MM.1S (cell line): ENCODE results near the gene CCDC194.
A peak's percentile ranks its signal among the peaks of the same experiment; 100 is the strongest.

Experiments
- DNase-seq: peaks from one replicate; pipeline ENCODE4 v3.0.0-alpha.2; 2015
- H2AFZ ChIP-seq: fragments of 300-600 bp; sonication (generic); 2 replicates; pipeline ENCODE4 v1.6.0; 2016; ENCODE audit warnings: antibody characterized with exemption, low read length
- H3F3A ChIP-seq: fragments of 300-600 bp; sonication (generic); 2 replicates; pipeline ENCODE4 v1.6.1; 2016; ENCODE audit warnings: mild to moderate bottlenecking, antibody characterized with exemption, low read length, moderate library complexity, mixed read lengths; ENCODE audit not compliant: insufficient read depth
- H3K27ac ChIP-seq: fragments of 300-600 bp; sonication (generic); 2 replicates; pipeline ENCODE4 v1.5.1; 2016; ENCODE audit warnings: mild to moderate bottlenecking, low read length
- H3K27me3 ChIP-seq: fragments of 300-600 bp; sonication (generic); replicated peaks from 2 replicates; pipeline ENCODE4 v1.6.0; 2016; ENCODE audit warnings: low read length; ENCODE audit not compliant: insufficient read depth
- H3K36me3 ChIP-seq: fragments of 300-600 bp; sonication (generic); replicated peaks from 2 replicates; pipeline ENCODE4 v1.6.1; 2016; ENCODE audit warnings: mild to moderate bottlenecking, low read length, mixed read lengths; ENCODE audit not compliant: insufficient read depth
- H3K4me1 ChIP-seq: fragments of 300-600 bp; sonication (generic); 2 replicates; pipeline ENCODE4 v1.6.1; 2016; ENCODE audit warnings: low read length, mixed read lengths
- H3K4me2 ChIP-seq: fragments of 300-600 bp; sonication (generic); 2 replicates; pipeline ENCODE4 v1.6.0; 2016; ENCODE audit warnings: low read depth, low read length
- H3K4me3 ChIP-seq: fragments of 300-600 bp; sonication (generic); 2 replicates; pipeline ENCODE4 v1.5.1; 2016; ENCODE audit warnings: low read length, mixed read lengths
- H3K79me2 ChIP-seq: fragments of 300-600 bp; sonication (generic); 2 replicates; pipeline ENCODE4 v1.6.1; 2016; ENCODE audit warnings: mixed run types, low read length, mixed read lengths
- H3K9ac ChIP-seq: fragments of 300-600 bp; sonication (generic); 2 replicates; pipeline ENCODE4 v1.6.1; 2016; ENCODE audit warnings: low read length, mixed read lengths
- H3K9me2 ChIP-seq: fragments of 300-600 bp; sonication (generic); replicated peaks from 2 replicates; pipeline ENCODE4 v1.6.1; 2016; ENCODE audit warnings: mild to moderate bottlenecking, low read length, mixed read lengths; ENCODE audit not compliant: insufficient read depth
- H3K9me3 ChIP-seq: fragments of 300-600 bp; sonication (generic); replicated peaks from 2 replicates; pipeline ENCODE4 v1.6.1; 2016; ENCODE audit warnings: mild to moderate bottlenecking, low read length, mixed read lengths; ENCODE audit not compliant: insufficient read depth
- H4K20me1 ChIP-seq: fragments of 300-600 bp; sonication (generic); 2 replicates; pipeline ENCODE4 v1.6.1; 2016; ENCODE audit warnings: mild to moderate bottlenecking, low read length, moderate library complexity, mixed read lengths; ENCODE audit not compliant: insufficient read depth
- CTCF ChIP-seq: fragments of 300-600 bp; sonication (generic); IDR thresholded peaks from 2 replicates; pipeline ENCODE4 v1.5.1; 2016; ENCODE audit warnings: antibody characterized with exemption, low read length, mixed read lengths
- EZH2 ChIP-seq: fragments of 300-600 bp; sonication (generic); optimal IDR thresholded peaks from 2 replicates; pipeline ENCODE3; 2017; ENCODE audit warnings: low read depth, mild to moderate bottlenecking, antibody characterized with exemption, low read length, mixed read lengths
- EZH2phosphoT487 ChIP-seq: fragments of 300-600 bp; sonication (generic); IDR thresholded peaks from 2 replicates; pipeline ENCODE4 v1.6.1; 2018; ENCODE audit warnings: antibody characterized with exemption, low read length

The CCDC194 gene

GRCh38 chr19:17393914-17394313 is at the start of gene CCDC194:
Gene CCDC194 (minus strand): TSS chr19:17394196. CDS start chr19:17394158, 38 bp downstream.
- Histone ChIP-seq H3K36me3 (no peaks in the 10 kb centered on the region), H3K4me2 (no peak within 1 kb of the TSS), H4K20me1 (no peaks in the 10 kb centered on the region), H3K4me1 (peaks cover 7% of the 10 kb centered on the region; the same call in 1 of the 2 replicates), H3K27me3 (peaks cover 13% of the 10 kb centered on the region), H3K79me2 (no peaks in the 10 kb centered on the region), H3K27ac (no peak within 1 kb of the TSS), H2AFZ (no peak within 1 kb of the TSS), H3K4me3 (no peak within 1 kb of the TSS), H3K9ac (no peak within 1 kb of the TSS), H3F3A (peaks cover 28% of the 10 kb centered on the region), H3K9me2 (no peaks in the 10 kb centered on the region), H3K9me3 (no peaks in the 10 kb centered on the region)
- TF ChIP-seq CTCF, result no peak
- no peak for TF ChIP-seq EZH2phosphoT487
- TF ChIP-seq EZH2, result no peak
- DNase-seq, result no peak

- no peak for DNase-seq
- no peak overlapping the region for H3K4me3 ChIP-seq
- H3K9ac ChIP-seq, result no peak overlapping the region
- no peaks in the 10 kb centered on the region for H3K36me3 ChIP-seq
- no peaks in the 10 kb centered on the region for H3K9me3 ChIP-seq
- H3K79me2 ChIP-seq, result no peaks in the 10 kb centered on the region
- no peak overlapping the region for H3K4me2 ChIP-seq
- H3K27me3 ChIP-seq, result peaks cover 48% of the 10 kb centered on the region
- H4K20me1 ChIP-seq, result no peaks in the 10 kb centered on the region
- no peaks in the 10 kb centered on the region for H3K4me1 ChIP-seq
- H3K27ac ChIP-seq, result no peak overlapping the region
- H3F3A ChIP-seq, result no peaks in the 10 kb centered on the region
- no peak for TF ChIP-seq EZH2phosphoT487
- TF ChIP-seq CTCF, result peak; percentile 30
- no peaks in the 10 kb centered on the region for H3K9me2 ChIP-seq
- no peak overlapping the region for H2AFZ ChIP-seq
These were observed 47.4 kb upstream of the CCDC194 start for GRCh38 chr19:17441241-17442021.

GRCh38 chr19:17436874-17437267 is 42.9 kb upstream of the CCDC194 start:
- Histone ChIP-seq H3K4me2 (no peak overlapping the region), H3K4me1 (no peaks in the 10 kb centered on the region), H3F3A (no peaks in the 10 kb centered on the region), H3K4me3 (no peak overlapping the region), H2AFZ (no peak overlapping the region), H3K27me3 (peaks cover 47% of the 10 kb centered on the region), H3K36me3 (no peaks in the 10 kb centered on the region), H3K79me2 (no peaks in the 10 kb centered on the region), H3K9me2 (no peaks in the 10 kb centered on the region), H3K9me3 (no peaks in the 10 kb centered on the region), H4K20me1 (no peaks in the 10 kb centered on the region), H3K9ac (no peak overlapping the region), H3K27ac (no peak overlapping the region)
- DNase-seq, result no peak
- TF ChIP-seq EZH2phosphoT487, result no peak
- TF ChIP-seq EZH2, result no peak
- TF ChIP-seq CTCF, result no peak
